HG02938 (cell line): ENCODE results near the gene ENPP1.
"Not testable (repeated sequence)": the region's sequence is repeated elsewhere in the genome, so short reads cannot be mapped to it uniquely, and the experiment has no call there.

Experiments used
- ATAC-seq: cut with Tn5 transposase; IDR thresholded peaks from one replicate; pipeline ENCODE4 v1.9.1; 2021; ENCODE audit warnings: mild to moderate bottlenecking, moderate library complexity; ENCODE audit not compliant: unreplicated experiment

The ENPP1 gene

DNA sequence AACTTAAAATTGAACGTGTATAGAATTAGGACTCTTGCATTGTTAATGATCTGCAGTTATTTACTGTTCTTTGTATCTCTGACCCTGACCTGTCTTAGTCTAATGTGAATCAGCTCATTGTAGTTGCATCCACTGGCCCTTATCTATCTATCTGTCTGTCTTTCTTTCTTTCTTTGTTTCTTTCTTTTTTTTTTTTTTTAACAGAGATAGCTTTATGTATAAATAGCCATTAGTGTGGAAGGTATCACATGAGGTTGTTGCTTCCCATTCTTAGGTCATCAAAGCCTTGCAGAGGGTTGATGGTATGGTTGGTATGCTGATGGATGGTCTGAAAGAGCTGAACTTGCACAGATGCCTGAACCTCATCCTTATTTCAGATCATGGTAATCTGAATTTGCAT lies 59.9 kb downstream of the ENPP1 start:
- no peak for ATAC-seq

DNA sequence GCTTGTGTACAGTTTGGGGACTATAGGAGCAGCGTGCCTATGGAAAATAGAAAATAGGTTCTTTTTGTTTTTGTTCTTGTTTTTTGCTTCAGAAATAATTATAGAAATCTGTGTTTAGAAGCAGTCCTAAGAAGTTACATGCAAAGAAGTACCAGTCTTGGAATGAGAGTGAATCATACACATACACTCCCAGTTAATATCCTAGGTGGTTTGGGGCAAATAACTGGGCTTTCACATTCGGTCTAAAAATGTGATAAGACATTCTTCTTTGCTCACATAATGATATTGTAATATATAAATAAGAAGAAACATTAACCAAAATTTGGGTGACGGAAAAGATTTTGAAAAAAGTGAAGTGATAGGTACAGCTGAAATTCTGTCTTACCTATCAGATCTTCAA lies 61.0 kb downstream of the ENPP1 start:
- no peak for ATAC-seq

DNA sequence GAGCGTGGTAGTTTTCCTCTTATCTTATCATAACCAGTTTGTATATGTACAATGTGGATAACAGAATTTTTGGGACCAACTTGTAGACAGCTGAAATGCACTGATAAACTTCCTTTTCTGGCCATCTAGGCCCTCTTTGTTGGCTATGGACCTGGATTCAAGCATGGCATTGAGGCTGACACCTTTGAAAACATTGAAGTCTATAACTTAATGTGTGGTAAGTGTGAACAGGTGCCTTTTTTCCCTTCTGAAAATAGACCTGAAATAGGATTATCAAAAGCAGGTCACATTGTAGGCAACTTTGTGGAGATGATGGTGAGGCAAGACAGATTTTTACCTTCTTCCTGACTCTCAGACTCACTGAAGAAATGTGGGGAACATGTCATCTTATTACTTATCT lies 67.8 kb downstream of the ENPP1 start:
- no peak for ATAC-seq

DNA sequence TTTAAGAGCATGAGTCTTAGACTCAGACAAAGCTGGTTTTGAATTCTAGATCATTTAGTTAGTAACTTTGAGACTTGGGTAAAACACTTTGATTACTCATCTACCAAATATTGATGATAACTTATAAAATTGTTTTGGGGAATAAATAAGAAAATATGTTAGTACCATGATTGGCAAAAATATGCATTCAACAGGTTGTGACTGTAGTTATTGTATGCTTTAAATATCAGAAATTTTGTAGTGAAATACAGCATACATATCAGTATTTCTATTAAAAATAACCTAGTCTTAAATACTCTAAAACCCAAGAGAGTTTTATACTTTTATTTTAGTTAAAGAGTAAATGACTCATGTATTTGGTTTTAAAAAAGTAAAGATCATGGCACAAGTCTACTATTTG lies 68.7 kb downstream of the ENPP1 start:
- ATAC-seq = no peak

DNA sequence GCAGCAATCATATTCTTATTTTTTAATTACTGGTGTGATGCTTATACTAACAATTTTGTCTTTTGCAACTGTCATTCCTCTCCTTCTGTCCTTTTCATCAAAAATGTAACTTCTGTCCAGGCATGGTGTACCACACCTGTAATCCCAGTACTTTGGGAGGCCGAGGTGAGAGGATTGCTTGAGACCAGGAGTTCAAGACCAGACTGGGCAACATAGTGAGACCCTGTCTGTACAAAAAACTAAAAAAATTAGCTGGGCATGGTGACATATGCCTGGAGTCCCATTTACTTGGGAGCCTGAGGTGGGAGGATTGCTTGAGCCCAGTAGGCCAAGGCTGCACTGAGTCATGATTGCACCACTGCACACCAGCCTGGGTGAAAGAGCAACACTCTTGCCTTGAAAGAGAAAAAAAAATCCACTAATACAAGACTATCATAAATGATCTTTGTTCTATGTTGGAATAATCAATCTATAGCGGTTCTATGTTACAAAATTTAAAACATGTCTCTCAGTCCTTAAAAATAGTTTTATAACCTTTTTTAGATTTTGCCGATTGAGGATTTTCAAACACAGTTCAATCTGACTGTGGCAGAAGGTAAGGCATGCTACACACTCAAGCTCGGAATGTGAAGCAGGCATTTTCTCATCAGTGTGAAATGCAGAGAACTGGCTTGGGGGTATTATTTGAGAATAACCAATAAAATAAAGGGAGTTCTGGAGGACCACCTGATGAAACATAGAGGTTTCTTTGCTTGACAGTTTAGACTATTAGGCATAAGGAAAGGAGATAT lies 70.4 kb downstream of the ENPP1 start:
- ATAC-seq = no peak

DNA sequence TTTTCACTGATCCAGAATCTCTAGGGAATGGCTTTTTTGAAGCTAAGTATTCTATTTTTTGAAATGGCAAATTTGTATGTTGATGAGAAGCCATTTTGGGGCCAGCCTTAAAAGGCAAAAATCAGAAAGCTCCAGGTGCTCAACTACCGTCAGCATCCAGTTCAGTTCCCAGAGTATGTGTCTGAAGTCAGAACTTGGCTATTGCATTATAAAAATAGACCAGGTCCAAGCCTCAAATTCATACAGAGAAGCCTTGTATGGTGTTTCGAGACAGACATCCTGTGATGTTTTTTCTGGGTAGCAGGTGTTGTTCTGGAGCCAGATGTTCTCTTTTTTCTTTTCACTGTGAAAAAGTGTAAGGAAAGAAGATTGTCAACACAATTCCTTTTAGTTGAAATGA lies 75.2 kb downstream of the ENPP1 start:
- no peak for ATAC-seq

DNA sequence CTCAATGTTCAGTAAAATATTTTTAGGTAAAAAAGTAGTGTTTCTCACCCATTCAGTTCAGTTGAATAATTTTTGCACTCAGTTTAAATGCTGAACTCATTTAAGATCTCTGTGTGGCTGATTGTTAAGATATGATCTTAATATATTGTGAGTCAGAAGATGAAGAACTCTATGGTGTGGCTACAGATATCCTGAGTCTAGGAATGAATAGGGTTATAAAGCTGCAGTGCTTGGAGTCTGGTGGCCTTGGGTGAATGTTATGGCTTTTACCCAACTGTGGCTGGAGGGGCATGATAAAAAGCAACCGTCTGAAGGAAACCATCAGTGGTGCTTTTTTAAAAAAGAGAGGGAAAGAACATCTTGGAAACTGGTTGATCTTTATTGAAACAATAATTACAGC lies 77.4 kb downstream of the ENPP1 start:
- no peak for ATAC-seq

DNA sequence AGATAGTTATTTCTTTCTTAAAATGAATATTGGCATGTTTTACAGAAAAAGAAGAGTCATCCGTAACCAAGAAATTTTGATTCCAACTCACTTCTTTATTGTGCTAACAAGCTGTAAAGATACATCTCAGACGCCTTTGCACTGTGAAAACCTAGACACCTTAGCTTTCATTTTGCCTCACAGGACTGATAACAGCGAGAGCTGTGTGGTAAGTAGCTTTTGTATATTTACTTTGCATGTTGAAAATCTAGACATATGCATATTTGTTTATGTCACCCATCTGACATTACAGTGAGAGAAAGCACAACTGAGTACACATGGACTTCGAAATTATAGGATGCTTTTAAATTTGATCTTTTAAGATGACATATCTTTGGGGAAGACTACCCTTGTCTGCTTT lies 78.7 kb downstream of the ENPP1 start:
- ATAC-seq = no peak

DNA sequence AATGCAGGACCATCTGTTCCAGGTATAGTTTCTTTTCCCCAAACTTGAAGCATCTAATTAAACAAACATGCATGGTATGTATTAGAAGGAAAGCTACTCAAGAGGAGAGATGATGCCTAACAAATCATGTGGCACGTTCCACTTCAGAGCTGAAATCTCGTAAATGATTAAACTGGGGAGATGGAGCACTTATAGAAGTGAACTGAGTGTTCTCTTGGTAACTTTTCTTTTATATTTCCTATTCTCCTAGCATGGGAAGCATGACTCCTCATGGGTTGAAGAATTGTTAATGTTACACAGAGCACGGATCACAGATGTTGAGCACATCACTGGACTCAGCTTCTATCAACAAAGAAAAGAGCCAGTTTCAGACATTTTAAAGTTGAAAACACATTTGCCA lies 82.3 kb downstream of the ENPP1 start:
- no peak for ATAC-seq

DNA sequence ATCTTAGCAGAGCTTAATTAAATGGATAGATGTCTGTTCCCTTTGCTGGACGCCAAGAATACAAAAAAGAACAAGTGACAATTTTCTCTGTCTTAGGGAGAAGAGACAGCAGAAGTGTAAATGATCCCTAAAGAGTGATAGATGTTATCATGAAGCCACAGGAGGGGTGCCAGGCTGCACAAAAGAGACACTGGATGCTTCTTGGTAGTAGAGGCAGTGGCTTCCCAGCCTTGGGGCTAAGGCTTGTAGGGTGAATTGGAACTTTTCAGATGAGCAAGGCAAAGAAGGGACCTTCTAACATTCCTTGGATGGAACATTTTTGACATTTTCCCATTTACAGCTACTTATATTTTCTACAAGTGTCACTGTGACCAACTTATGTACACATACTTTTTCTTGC lies 85.4 kb downstream of the ENPP1 start:
- ATAC-seq = no peak

DNA sequence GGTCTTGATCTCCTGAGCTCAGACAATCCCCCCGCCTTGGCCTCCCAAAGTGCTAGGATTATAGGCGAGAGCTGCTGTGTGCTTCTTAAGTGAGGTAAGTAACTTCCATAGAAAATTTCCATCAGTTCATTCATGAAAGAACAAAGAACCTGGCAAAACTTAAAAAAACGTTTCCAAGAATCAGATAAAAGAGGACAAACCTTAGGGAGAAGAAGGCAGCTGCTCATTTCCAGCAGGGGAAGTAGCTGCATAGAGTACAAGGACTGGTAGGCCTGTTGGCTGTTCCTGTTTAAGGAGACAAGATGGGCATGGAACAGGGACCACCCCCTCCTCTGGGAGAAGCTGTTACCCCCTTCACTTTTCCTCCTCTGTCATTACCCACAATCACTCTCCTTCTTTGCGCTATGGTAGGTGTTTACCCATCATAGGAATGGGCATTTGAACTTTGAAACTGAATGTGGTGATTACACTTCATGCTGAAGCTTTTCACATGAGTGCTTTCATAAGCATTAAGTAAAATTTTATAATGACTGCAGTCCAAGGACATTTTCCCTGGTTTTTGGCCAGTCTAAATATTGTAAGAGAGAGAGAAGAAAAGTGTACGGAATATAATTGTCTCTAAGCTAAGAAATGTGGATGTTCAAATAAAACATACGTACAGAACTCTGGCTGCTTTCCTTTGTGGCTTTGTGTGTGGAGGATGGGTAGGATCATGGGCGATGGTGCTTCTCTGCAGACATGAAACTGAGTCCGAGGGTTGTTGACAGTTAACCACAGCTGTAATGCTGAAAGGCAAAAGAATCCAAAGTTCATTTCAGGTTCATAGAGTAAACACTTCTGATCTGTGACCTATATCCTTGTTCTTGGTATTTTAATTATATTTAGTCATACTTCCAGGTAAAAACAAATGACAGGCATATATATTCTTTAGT lies 86.9 kb downstream of the ENPP1 start:
- ATAC-seq = no peak

DNA sequence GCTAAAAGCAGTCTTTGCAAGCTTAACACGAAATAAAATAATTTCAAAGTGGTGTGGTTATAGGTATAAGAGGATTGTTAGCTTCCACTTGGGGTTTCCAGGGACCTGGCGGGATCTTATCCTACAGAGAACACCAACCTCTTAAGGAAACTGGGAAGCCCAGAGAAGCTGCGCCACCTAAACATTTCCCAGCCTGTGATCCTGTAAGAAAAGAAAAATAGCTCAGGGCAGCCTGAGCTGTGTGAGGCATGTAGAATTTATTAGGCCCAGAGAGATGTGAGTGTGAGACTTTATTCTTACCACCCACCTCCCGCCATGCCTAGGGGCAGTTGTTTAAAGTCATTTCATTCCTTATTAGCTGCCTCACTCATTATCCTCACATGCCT lies 89.2 kb downstream of the ENPP1 start:
- no peak for ATAC-seq

DNA sequence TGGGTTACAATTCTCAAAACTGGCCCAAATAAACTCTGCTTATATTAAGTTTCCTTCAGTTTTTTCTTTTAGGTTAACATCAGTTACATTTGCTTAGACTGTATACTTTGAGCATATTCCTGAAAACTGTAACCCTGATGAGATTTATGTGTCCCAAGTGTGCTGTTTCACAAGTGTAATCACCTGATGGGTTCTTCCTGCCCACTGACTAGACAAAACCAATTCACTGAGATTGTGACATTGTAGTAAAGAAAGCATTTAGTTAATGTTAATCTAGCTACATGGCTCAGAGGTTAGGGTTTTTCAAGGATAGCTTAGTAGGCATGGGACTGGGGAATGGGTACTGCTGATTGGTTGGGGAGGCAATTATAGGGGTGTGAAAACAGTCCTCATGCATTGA lies 89.8 kb downstream of the ENPP1 start:
- ATAC-seq = no peak

DNA sequence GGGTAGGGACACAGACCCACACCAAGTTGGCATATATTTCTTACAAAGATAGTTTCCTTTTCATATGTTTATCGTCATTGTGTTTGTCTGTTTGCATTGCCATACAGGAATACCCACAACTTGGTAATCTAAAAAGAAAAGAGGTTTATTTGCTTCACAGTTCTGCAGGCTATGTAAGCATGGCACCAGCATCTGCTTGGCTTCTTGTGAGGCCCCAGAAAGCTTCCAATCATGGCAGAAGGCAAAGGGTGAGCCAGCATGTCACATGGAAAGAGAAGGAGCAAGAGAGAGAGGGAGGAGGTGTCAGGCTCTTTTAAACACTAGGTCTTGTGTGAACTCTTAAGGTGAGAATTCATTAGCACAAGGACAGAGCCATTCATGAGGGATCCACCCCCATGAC lies 90.9 kb downstream of the ENPP1 start:
- no peak for ATAC-seq

DNA sequence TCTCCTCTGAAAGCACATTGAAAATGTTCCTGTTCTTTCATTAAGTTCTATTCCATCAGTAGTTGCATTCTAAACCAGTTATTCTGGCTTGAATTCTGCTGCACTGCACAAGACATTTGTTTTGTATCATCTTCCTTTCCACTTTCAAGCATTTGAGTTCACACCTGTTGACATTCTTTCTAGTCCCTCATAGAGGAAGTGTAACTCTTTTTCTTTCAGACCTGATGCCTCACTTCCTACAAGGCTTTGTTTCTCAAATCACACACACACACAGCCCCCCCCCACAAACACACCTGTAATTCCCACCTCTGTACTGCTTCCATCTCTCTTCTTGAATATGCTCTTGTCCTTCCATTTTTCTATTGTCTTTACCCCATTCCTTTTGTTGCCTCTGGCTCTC lies 92.4 kb downstream of the ENPP1 start:
- no peak for ATAC-seq

DNA sequence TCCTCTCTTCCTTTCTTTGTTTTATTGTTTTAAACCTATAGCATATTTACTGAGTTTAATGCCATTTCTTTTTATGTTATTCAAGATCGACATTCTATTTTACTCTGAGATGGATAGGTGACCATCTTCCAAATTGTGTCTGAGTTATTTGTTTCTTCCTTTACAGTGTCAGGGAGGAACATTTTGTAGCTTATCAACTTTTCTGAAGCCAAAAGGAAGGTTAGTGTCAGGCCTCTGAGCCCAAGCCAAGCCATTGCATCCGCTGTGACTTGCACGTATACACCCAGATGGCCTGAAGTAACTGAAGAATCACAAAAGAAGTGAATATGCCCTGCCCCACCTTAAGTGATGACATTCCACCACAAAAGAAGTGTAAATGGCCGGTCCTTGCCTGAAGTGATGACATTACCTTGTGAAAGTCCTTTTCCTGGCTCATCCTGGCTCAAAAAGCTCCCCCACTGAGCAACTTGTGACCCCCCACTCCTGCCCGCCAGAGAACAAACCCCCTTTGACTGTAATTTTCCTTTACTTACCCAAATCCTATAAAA lies 93.6 kb downstream of the ENPP1 start:
- not testable (repeated sequence) for ATAC-seq

DNA sequence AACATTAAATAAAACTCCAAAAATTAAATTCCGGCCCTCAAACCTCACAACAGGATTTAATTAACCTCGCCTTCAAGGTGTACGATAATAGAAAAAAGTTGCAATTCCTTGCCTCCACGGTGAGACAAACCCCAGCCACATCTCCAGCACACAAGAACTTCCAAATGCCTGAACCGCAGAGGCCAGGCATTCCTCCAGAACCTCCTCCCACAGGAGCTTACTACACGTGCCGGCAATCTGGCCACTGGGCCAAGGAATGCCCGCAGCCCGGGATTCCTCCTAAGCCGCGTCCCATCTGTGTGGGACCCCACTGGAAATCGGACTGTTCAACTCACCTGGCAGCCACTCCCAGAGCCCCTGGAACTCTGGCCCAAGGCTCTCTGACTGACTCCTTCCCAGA lies 95.9 kb downstream of the ENPP1 start:
- not testable (repeated sequence) for ATAC-seq

DNA sequence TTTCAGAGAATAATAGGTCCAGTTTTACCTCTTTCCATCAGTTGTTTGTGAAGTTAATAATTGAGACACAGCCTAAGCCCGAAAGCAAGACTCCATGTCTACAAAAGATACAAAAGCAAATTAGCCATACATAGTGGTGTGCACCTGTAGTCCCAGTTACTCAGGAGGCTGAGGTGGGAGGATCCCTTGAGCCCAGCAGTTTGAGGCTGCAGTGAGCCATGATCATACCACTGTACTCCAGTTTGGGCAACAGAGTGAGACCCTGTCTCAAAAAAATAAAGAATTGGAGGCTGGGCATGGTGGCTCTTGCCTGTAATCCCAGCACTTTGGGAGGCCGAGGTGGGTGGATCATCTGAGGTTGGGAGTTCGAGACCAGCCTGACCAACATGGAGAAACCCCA lies 101.0 kb downstream of the ENPP1 start:
- not testable (repeated sequence) for ATAC-seq

DNA sequence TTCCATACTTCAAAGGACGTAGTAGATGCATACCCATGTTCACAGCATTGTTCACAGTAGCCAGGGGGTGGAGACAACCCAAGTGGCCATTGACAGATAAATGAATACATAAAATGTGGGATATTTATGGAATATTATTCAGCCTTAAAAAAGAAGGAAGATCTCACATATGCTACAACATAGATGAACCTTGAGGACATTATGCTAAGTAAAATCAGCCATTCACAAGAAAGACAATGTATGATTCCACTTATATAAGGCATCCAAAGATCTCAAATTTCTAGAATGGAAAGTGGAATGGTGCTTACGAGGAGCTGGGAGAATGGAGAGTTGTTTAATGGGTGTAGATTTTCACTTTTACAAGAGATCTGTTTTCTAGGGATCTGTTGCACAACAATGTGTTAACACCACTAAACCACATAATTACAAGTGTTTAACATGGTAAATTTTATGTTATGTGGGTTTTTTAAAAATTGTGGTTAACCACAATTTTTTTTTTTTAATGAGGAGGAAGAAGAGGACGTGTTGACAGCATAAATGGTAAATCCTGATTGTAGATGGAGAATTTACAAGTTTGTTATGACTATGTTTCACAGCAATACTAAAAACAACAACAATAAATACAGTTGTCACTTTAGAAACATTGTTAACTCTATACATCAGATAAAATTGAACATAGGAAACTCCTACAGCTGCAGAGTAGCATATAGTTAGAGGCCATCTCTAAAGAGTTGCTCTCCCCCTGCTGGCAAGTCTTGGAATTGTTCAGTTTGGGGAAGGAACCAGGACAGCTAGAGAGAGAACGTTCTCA lies 101.8 kb downstream of the ENPP1 start:
- peak; percentile 98 for ATAC-seq

DNA sequence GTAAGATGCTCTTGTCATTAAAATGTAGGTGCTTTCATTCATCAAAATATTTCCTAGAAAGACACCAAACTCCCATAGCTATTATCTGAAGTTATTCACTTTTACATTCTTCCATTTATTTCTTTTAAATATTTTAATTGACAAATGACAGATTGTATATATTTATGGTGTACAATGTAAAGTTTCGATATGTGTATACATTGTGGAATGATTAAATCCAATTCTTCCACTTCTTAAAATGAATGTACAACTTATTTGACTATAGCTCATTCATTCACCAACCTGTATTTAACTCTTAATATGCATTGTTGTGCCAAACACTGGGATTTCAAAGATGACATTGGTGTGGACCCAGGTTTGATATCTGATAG lies 102.4 kb downstream of the ENPP1 start:
- ATAC-seq = peak; percentile 8

DNA sequence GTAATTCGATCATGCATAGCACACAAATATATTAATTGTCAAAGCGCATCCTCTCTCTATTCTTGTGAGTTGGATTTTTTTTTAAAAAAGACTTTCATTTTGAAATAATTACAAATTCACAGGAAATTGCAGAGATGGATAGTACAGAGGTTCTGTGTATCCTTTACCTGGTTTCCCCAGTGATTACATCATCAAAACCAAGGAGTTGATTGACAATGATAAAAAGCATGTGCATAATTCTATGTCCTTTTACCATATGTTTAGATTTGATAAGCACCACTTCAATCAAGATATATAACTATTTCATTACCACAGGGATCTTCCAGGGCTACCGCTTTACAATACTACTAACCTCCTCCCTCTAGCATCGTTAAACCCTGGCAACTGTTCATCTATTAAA lies 103.1 kb downstream of the ENPP1 start:
- no peak for ATAC-seq
